Activated CD4-positive, alpha-beta T cell treated with anti-CD3 and anti-CD28 coated beads, Interleukin-2, Interleukin-4, amounts not matched to agents 100 ng/mL and 50 ng/mL, durations not matched to agents 16 hours and 8 hours (primary cell): Measurements from ENCODE around the gene CIAO2B.

Experiments used
- DNase-seq: peaks from one replicate; pipeline ENCODE4 v3.0.0-alpha.2; 2020; ENCODE audit warnings: low spot score

Gene CIAO2B

GRCh38 chr16:66885491-66885890, 48.7 kb downstream of the CIAO2B start:
- no peak for DNase-seq

GRCh38 chr16:66882702-66883101, 51.5 kb downstream of the CIAO2B start:
- DNase-seq: no peak
